ENCODE measurements around the gene FLT3LG.

Gene FLT3LG

DNA sequence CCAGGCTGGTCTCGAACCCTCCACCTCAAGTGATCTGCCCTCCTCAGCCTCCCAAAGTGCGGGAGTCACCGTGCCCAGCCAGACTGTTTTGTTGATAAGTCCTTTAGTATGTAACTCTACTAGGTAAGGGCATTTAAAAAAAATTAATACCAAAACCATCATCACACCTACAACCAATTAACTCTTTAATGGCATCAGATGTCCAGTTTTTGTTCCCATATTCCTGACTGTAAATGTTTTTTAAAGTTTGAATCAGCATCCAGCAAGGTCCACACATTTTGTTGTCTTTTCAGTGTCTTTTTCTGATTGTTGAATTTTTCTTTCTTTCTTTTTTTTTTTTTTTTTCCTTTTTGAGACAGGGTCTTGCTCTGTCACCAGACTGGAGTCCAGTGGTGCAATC lies 44.0 kb downstream of the FLT3LG start:
- Histone ChIP-seq H3K4me3 (ENCODE audit: low read length) (no peak overlapping the region), H3K36me3 (ENCODE audit: control insufficient read depth, insufficient read depth, low read length) (no peaks in the 10 kb centered on the region), H3K27ac (ENCODE audit: low read length) (no peak overlapping the region), H3K4me1 (ENCODE audit: control insufficient read depth, insufficient read depth, low read length) (peaks cover 2% of the 10 kb centered on the region; the same call in 1 of the 2 replicates), H3K27me3 (ENCODE audit: control insufficient read depth, insufficient read depth, low read length) (no peaks in the 10 kb centered on the region), H3K9me3 (ENCODE audit: control insufficient read depth, insufficient read depth, low read length) (no peaks in the 10 kb centered on the region)
- DNase-seq (ENCODE audit: low read depth, low spot score): no peak
- WGBS (ENCODE audit: insufficient coverage, insufficient read length): no CpG with 5 or more reads among the region's 3 CpGs

DNA sequence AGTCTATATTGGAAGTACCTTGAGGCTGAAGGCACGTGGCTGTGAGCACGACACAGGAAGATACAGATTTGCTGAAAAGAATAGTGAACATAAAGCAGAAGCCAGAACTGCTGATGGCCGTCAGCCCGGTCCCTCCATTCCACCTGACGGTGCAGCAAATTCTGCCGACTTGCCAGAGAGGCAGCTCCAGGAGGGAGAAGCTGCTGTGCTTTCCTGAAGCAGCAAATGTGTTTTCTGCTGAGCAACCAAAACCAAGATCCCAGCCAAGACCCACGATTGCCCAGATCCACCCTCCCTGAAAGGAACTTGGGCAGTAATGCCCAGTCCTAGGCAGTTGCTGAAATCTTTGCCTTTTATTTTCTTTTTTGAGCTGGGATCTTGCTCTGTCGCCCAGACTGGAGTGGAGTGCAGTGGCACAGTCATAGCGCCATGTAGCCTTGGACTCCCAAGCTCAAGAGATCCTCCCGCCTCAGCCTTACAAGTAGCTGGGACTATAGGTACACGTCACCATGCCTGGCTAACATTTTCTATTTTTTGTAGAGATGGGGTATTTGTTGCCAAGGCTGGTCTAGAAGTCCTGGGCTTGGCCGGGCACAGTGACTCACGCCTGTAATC lies 46.8 kb downstream of the FLT3LG start:
- no peak for DNase-seq (ENCODE audit: low read depth, low spot score)
- H3K4me1 ChIP-seq (ENCODE audit: control insufficient read depth, insufficient read depth, low read length): no peaks in the 10 kb centered on the region
- H3K4me3 ChIP-seq (ENCODE audit: low read length): no peak overlapping the region
- no peaks in the 10 kb centered on the region for H3K9me3 ChIP-seq (ENCODE audit: control insufficient read depth, insufficient read depth, low read length)
- H3K36me3 ChIP-seq (ENCODE audit: control insufficient read depth, insufficient read depth, low read length): no peaks in the 10 kb centered on the region; the same call in 1 of the 2 replicates
- H3K27ac ChIP-seq (ENCODE audit: low read length): no peak overlapping the region
- no peaks in the 10 kb centered on the region for H3K27me3 ChIP-seq (ENCODE audit: control insufficient read depth, insufficient read depth, low read length)
- no CpG with 5 or more reads among the region's 13 CpGs for WGBS (ENCODE audit: insufficient coverage, insufficient read length)

DNA sequence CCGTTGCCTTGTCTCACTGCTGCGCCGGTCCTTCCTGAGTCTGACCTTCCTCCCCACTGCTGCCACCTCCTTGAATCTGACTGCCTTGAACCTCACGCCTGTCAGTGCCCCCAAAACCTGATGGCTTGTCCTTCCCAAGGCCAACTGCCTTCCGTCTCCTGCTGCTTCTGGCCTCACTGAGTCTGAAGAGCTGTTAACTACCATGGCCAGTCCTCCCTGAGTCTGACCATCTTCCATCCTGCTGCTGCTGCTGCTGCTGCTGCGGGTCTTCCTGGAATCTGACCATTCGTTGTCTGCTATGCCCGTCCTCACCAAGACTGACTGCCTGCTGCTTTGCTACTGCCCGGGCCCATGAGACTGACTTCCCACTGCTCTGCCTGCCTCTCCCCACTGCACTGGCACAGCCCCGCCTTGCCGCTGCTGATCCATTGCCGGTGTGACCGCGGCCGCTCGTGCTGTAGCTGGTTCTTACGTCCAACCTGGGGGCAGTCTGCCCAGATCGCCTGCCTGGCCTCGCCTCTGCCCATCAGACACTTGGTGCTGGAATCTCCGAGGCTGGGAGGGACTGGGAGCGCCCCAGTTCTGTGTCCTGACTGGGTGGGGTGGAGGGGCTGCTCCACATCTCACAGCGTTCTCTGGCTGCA lies 50.9 kb downstream of the FLT3LG start:
- Histone ChIP-seq H3K4me3 (ENCODE audit: low read length) (no peak overlapping the region), H3K36me3 (ENCODE audit: control insufficient read depth, insufficient read depth, low read length) (no peaks in the 10 kb centered on the region; the same call in 1 of the 2 replicates), H3K27me3 (ENCODE audit: control insufficient read depth, insufficient read depth, low read length) (no peaks in the 10 kb centered on the region), H3K9me3 (ENCODE audit: control insufficient read depth, insufficient read depth, low read length) (no peaks in the 10 kb centered on the region), H3K4me1 (ENCODE audit: control insufficient read depth, insufficient read depth, low read length) (no peaks in the 10 kb centered on the region), H3K27ac (ENCODE audit: low read length) (no peak overlapping the region)
- WGBS (ENCODE audit: insufficient coverage, insufficient read length): no CpG with 5 or more reads among the region's 22 CpGs
- no peak for DNase-seq (ENCODE audit: low read depth, low spot score)

DNA sequence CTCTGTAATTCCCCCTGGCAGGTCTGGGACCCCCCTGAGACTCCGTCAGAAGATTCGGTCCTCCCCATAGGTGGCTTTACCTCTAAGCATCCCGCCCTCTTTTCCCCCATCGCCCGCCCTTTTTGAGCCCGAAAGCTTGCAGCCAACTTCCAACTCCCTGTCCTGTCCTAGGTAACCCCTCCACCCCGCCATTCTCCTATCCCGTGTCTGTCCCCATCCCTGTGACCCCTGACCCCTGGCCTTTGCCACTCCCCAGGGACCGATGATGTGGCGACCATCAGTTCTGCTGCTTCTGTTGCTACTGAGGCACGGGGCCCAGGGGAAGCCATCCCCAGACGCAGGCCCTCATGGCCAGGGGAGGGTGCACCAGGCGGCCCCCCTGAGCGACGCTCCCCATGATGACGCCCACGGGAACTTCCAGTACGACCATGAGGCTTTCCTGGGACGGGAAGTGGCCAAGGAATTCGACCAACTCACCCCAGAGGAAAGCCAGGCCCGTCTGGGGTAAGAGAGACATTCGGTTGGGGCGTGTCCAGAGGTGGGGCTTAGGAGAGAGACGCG lies 54.3 kb downstream of the FLT3LG start:
- no peak overlapping the region for H3K27ac ChIP-seq (ENCODE audit: low read length)
- H3K4me1 ChIP-seq (ENCODE audit: control insufficient read depth, insufficient read depth, low read length): no peaks in the 10 kb centered on the region
- no peaks in the 10 kb centered on the region for H3K27me3 ChIP-seq (ENCODE audit: control insufficient read depth, insufficient read depth, low read length)

DNA sequence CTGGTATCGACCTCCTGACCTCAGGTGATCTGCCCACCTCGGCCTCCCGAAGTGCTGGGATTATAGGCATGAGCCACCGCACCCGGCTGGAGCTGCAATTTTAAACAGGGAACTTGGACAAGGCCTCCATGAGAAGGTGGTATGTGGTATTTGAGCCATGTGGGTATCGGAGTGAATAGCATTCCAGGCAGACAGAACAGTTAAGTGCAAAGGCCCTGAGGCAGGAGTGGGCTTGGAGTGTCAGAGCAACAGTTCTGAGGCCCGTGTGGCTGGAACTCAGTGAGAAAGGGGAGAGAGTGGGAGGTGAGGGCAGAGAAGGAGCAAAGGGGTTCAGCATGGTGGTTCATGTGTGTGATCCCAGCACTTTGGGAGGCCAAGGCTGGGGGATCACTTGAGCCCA lies 56.7 kb downstream of the FLT3LG start:
- no peak for DNase-seq (ENCODE audit: low read depth, low spot score)
- H3K27ac ChIP-seq (ENCODE audit: low read length): no peak overlapping the region
- no peaks in the 10 kb centered on the region for H3K27me3 ChIP-seq (ENCODE audit: control insufficient read depth, insufficient read depth, low read length)
- H3K4me3 ChIP-seq (ENCODE audit: low read length): no peak overlapping the region
- no peaks in the 10 kb centered on the region for H3K4me1 ChIP-seq (ENCODE audit: control insufficient read depth, insufficient read depth, low read length)
- no peaks in the 10 kb centered on the region for H3K36me3 ChIP-seq (ENCODE audit: control insufficient read depth, insufficient read depth, low read length)
- no peaks in the 10 kb centered on the region for H3K9me3 ChIP-seq (ENCODE audit: control insufficient read depth, insufficient read depth, low read length)
- no CpG with 5 or more reads among the region's 7 CpGs for WGBS (ENCODE audit: insufficient coverage, insufficient read length)

More for the DNA sequence above, 54.3 kb downstream of the FLT3LG start:
- H3K36me3 ChIP-seq (ENCODE audit: control insufficient read depth, insufficient read depth, low read length): no peaks in the 10 kb centered on the region; the same call in 1 of the 2 replicates
- no peaks in the 10 kb centered on the region for H3K9me3 ChIP-seq (ENCODE audit: control insufficient read depth, insufficient read depth, low read length)
- no peak for DNase-seq (ENCODE audit: low read depth, low spot score)
- H3K4me3 ChIP-seq (ENCODE audit: low read length): peak overlapping the region; percentile 42; the same call in 1 of the 2 replicates
- no CpG with 5 or more reads among the region's 25 CpGs for WGBS (ENCODE audit: insufficient coverage, insufficient read length)

DNA sequence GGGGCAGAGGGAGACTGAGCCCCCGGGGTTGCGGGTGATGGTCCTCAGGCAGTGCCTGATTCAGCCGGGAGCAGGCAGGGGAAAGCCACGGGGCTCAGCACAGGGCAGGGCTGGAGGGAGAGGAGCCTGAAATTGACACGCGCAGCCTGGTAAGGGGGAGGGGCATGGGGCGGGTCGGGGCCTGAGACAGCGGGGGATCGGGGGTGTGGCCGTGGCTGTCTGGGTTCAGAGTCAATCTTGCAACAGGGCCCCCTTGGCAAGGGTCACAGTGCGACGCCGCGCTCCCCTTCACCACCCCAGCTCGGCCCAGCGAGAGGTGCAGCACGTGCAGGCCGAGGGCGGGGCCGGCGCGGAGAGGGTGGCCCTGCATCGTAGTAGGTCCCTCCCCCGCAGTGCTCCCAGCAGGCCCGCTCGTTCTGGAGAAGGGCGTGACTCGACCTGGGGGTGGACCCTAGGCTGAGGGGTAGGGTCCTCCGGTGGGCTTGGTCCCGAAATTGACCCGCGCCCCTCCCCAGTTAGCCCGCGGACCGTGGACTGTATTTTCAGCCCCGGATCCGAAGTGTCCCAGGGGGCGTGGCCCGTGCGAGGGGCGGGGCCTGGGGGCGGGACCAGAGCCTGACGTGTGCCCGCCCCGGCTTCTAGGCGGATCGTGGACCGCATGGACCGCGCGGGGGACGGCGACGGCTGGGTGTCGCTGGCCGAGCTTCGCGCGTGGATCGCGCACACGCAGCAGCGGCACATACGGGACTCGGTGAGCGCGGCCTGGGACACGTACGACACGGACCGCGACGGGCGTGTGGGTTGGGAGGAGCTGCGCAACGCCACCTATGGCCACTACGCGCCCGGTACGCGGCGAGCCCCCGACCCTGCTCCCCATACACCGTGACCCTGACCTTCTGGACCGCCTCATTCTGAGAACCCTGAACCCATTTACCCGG lies 59.8 kb downstream of the FLT3LG start:
- H3K27me3 ChIP-seq (ENCODE audit: control insufficient read depth, insufficient read depth, low read length): no peaks in the 10 kb centered on the region
- H3K36me3 ChIP-seq (ENCODE audit: control insufficient read depth, insufficient read depth, low read length): no peaks in the 10 kb centered on the region; the same call in 1 of the 2 replicates
- H3K27ac ChIP-seq (ENCODE audit: low read length): no peak overlapping the region
- peak overlapping the region; percentile 81; the same call in 1 of the 2 replicates for H3K4me3 ChIP-seq (ENCODE audit: low read length)
- no peaks in the 10 kb centered on the region for H3K9me3 ChIP-seq (ENCODE audit: control insufficient read depth, insufficient read depth, low read length)
- DNase-seq (ENCODE audit: low read depth, low spot score): no peak
- WGBS (ENCODE audit: insufficient coverage, insufficient read length): no CpG with 5 or more reads among the region's 87 CpGs
- H3K4me1 ChIP-seq (ENCODE audit: control insufficient read depth, insufficient read depth, low read length): no peaks in the 10 kb centered on the region

DNA sequence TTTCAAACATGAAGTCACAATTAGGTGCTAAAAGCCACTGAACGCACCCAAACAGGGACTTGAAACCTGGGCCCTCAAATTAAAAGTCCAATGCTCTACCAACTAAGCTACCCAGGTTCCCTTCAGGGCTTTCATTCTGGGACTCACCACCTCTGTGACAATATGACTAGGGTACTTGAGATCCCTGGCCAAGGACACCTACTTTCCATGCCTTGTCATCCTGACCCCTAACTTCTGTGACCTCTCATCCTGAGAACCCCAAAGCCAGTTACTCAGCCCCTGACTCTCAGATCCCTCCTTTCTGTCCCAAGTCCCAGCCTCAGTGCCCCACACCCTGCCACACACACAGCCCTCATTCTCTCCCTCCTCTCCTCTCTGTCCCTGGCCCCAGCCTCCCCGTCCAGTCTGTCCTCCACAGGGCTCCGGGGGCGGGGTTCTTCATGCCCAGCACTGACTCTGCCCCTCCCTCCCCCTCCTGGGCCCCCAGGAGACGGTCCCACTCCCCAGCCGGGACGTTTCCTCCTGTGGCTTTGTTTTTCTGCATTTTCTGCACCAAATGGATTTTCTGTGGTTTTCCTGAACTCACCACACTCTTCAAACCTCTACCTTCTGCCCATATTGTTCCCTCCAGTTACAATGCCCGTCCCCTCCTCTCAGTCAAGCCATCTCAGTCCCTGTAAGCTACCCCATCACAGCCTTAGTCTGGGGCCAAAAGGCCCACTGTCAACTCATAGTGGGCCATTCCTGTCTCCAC lies 60.8 kb downstream of the FLT3LG start:
- Histone ChIP-seq H3K27ac (ENCODE audit: low read length) (no peak overlapping the region), H3K4me1 (ENCODE audit: control insufficient read depth, insufficient read depth, low read length) (no peaks in the 10 kb centered on the region), H3K4me3 (ENCODE audit: low read length) (no peak overlapping the region), H3K27me3 (ENCODE audit: control insufficient read depth, insufficient read depth, low read length) (no peaks in the 10 kb centered on the region), H3K9me3 (ENCODE audit: control insufficient read depth, insufficient read depth, low read length) (no peaks in the 10 kb centered on the region), H3K36me3 (ENCODE audit: control insufficient read depth, insufficient read depth, low read length) (no peaks in the 10 kb centered on the region; the same call in 1 of the 2 replicates)
- WGBS (ENCODE audit: insufficient coverage, insufficient read length): no CpG with 5 or more reads among the region's 8 CpGs
- no peak for DNase-seq (ENCODE audit: low read depth, low spot score)

All from iPS DF 6.9 (cell line).